Vagina (tissue), 2 donors: ENCODE data around the gene CCR5.

Experiments
- CTCF ChIP-seq, 3 experiments: fragments of 450-650 bp in 2 of 3; fragments of 200-600 bp in 1 of 3; sonication (generic) in 1 of 3; IDR thresholded peaks; one replicate each; pipeline ENCODE4 v1.5.1; 2017 to 2019; ENCODE audit warnings: antibody characterized with exemption in 3 of 3, mild to moderate bottlenecking in 2 of 3, moderate library complexity in 2 of 3
- POLR2A ChIP-seq, 2 donors: fragments of 450-650 bp; IDR thresholded peaks; one replicate each; pipeline ENCODE4 v1.6.1; 2017; ENCODE audit warnings: antibody characterized with exemption in 2 of 2, mild to moderate bottlenecking in 2 of 2, moderate library complexity in 2 of 2
- POLR2AphosphoS5 ChIP-seq, 2 donors: sonication (generic); formaldehyde crosslinking; IDR thresholded peaks; one replicate each; pipeline ENCODE4 v1.9.0; 2017; ENCODE audit warnings: antibody characterized with exemption in 2 of 2, mild to moderate bottlenecking in 2 of 2, low read depth in 1 of 2; ENCODE audit not compliant: insufficient read depth in 1 of 2

DNA sequence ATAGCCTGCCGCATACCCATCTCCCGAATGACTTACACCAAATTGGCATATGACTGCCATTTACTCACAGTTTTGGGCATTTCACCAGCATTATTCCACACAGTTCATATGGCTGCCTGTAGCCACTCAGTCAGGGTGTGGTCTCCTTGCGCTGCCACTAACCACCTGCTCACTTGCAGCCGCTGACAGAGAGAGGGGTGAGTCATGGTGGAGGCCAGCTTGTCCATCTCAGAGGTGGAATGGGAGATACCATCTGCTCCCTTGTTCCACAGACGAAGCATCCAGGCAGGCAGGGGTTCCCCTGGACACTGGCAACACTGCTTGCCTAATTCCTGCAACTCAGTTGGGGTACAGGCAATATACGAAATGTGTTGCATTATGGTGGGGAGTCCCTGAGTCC is 51.9 kb downstream of the CCR5 start:
- TF ChIP-seq POLR2A (IDR thresholded peaks at IDR 0.05): no peak
- no peak for TF ChIP-seq CTCF (IDR thresholded peaks at IDR 0.05)
- no peak for TF ChIP-seq POLR2AphosphoS5 (IDR thresholded peaks at IDR 0.05; ENCODE audit: insufficient read depth in 1 of 2, low read depth in 1 of 2)
